DND-41 (cell line): ENCODE data around the gene ABI3BP.

ENCODE experiments used
- CTCF ChIP-seq: IDR thresholded peaks from 2 replicates; pipeline ENCODE4 v1.5.1; 2012; ENCODE audit warnings: borderline replicate concordance, low read length, moderate library complexity, mild to moderate bottlenecking; ENCODE audit not compliant: poor library complexity, severe bottlenecking; ENCODE audit errors: extremely low read depth
- EZH2 ChIP-seq: IDR thresholded peaks from 3 replicates; pipeline ENCODE4 v1.6.1; 2012; ENCODE audit warnings: borderline replicate concordance, low read depth, mild to moderate bottlenecking, moderate library complexity, low read length, inconsistent platforms; ENCODE audit not compliant: severe bottlenecking

GRCh38 chr3:100782348-100782747, 210.9 kb downstream of the ABI3BP start:
- TF ChIP-seq CTCF (no peak), EZH2 (no peak)
